H1 (cell line): Measurements from ENCODE around the gene BTBD9. TPM values are rescaled to one million over a fixed set of nuclear protein-coding genes. Genes with fewer than 3 reads are reported as not detected.

Source experiments
- ATF3 ChIP-seq: IDR thresholded peaks from 2 replicates; pipeline ENCODE4 v1.6.1; 2011; ENCODE audit warnings: low read depth, mild to moderate bottlenecking, low read length; ENCODE audit not compliant: insufficient read depth
- CHD1 ChIP-seq: IDR thresholded peaks from 2 replicates; pipeline ENCODE4 v1.6.1; 2012; ENCODE audit warnings: low read depth, low read length, improper control_type of control experiment
- CTBP2 ChIP-seq: IDR thresholded peaks from 2 replicates; pipeline ENCODE4 v1.7.0; 2011; ENCODE audit warnings: borderline replicate concordance, mild to moderate bottlenecking, moderate library complexity, mixed read lengths, low read length; ENCODE audit not compliant: insufficient read depth, insufficient read length
- CTCF ChIP-seq, 3 experiments: IDR thresholded peaks; 1 replicate in 2 of 3; 2 replicates in 1 of 3; pipeline versions ENCODE4 v1.5.1 to v1.6.1; 2011; ENCODE audit warnings: low read length in 3 of 3, mild to moderate bottlenecking in 3 of 3, inconsistent platforms in 2 of 3, low read depth in 1 of 3, moderate library complexity in 1 of 3; ENCODE audit not compliant: insufficient read depth in 1 of 3; ENCODE audit errors: control extremely low read depth in 1 of 3
- SP1 ChIP-seq: IDR thresholded peaks from 2 replicates; pipeline ENCODE4 v1.6.1; 2011; ENCODE audit warnings: low read depth, low read length
- SP4 ChIP-seq: IDR thresholded peaks from 2 replicates; pipeline ENCODE4 v1.6.1; 2012; ENCODE audit warnings: low read length, inconsistent platforms
- TCF12 ChIP-seq: IDR thresholded peaks from 2 replicates; pipeline ENCODE4 v1.6.1; 2011; ENCODE audit warnings: low read depth, mild to moderate bottlenecking, low read length
- polyA plus RNA-seq, 7 experiments: library from polyadenylated mRNA; depleted of rRNA in 3 of 7; stranded (reverse) in 5 of 7; unstranded in 2 of 7; fragments of >200 nt in 5 of 7; fragments of 200-250 nt in 2 of 7; gene quantifications; 1 replicate in 5 of 7; 2 replicates in 1 of 7; 4 replicates in 1 of 7; pipeline versions ENCODE4 v1.2.1 to v1.2.3, GENCODE V29; 2011 to 2013; ENCODE audit warnings: missing spikeins in 2 of 7, mixed read lengths in 2 of 7
- total RNA-seq: library from RNA; stranded (reverse); fragmentation: NEBNext Ultra II Directional; extraction: Animal tissue kit (Norgen Biotek cat#: 25700); gene quantifications from 2 replicates; pipeline ENCODE4 v1.2.1, GENCODE V29; 2021

BTBD9 gene
- total and polyA plus RNA-seq, 2 of the 8 experiments (the other 6 are each of a cell fraction or from before 2014, with no cell fraction given): 0.92 to 4.1 TPM

- no peak for TF ChIP-seq ATF3
- TF ChIP-seq CHD1: no peak
- TF ChIP-seq SP1: no peak
- no peak for TF ChIP-seq SP4
- TF ChIP-seq TCF12: no peak
- TF ChIP-seq CTCF (IDR thresholded peaks at IDR 0.05; ENCODE audit: control extremely low read depth in 1 of 3, insufficient read depth in 1 of 3, low read depth in 1 of 3, low read length in 3 of 3): no peak
- no peak for TF ChIP-seq CTBP2
Observed at GRCh38 chr6:38146021-38146733, 493.6 kb downstream of the BTBD9 start (continued).
